Measurements from ENCODE around the gene LAMC1. TPM values are rescaled to one million over a fixed set of nuclear protein-coding genes. Genes with fewer than 3 reads are reported as not detected.

LAMC1 gene
- polyA plus RNA-seq, 1 donor from 2014 or later, result 5.5 TPM

DNA sequence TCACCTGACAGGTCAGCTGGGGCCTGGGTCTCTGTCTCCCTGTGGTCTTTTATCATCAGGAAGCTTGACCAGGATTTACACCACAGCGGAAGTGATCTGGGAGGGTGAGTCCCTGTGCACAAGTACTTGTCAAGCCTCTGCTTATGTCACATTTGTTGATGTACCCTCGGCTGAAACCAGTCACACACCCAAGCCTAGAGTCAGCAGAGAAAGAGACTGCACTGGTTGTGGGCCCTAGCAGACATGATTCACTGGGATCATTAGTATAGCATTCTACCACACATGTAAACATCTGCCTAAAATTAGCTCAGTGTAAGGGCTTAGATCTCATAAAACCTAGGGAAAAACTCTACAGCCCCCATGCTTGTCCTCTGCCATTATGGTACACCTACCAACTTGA is 83.5 kb downstream of the LAMC1 start:
- Mint-ChIP-seq H3K27me3 (peaks cover 1% of the 10 kb centered on the region), H3K9me3 (peaks cover 0 to 2% (median 0%) of the 10 kb centered on the region in 3 donors), H3K4me1 (peaks cover 6 to 9% (median 8%) of the 10 kb centered on the region in 3 donors), H3K4me3 (no peak overlapping the region), H3K36me3 (no peaks in the 10 kb centered on the region), H3K27ac (no peak overlapping the region)

DNA sequence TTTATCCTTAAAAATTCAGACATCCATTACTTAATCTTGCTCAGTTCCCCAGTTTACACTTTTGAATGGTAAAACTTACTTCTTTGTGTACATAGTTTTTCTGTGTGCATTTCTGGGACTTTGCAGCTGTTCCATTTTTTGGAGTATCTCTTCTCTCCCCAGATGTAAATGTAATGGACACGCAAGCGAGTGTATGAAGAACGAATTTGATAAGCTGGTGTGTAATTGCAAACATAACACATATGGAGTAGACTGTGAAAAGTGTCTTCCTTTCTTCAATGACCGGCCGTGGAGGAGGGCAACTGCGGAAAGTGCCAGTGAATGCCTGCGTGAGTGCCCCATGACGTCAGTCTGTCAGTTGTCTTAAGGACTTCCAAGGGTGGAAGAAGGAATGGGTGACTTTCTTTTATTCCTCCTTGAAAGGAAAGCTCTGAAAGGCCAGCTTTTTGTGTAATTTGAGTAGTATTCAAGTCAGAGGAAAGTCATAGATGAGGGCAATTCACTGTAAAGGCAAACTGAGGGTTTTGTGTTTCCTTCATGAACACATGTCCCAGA is 87.2 kb downstream of the LAMC1 start:
- H3K9me3 Mint-ChIP-seq, result peaks cover 0 to 2% (median 0%) of the 10 kb centered on the region in 3 donors

DNA sequence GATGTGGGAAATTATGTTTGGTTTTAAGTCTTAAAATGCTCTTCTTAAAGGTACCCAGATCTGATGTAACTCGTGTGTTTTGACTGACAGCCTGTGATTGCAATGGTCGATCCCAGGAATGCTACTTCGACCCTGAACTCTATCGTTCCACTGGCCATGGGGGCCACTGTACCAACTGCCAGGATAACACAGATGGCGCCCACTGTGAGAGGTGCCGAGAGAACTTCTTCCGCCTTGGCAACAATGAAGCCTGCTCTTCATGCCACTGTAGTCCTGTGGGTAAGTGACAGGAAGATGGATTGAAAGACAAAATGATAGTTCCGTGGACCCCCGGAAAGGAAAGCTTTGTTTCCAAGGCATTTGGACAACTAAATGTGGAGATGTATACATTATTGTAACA is 91.2 kb downstream of the LAMC1 start:
- Mint-ChIP-seq H3K4me3 (no peak overlapping the region), H3K27ac (peak overlapping the region in 1 of 3 donors; percentile 47), H3K9me3 (no peaks in the 10 kb centered on the region), H3K4me1 (no peaks in the 10 kb centered on the region), H3K27me3 (peaks cover 2% of the 10 kb centered on the region), H3K36me3 (peaks cover 6% of the 10 kb centered on the region)

More for the DNA sequence above, 87.2 kb downstream of the LAMC1 start:
- Mint-ChIP-seq H3K4me3 (no peak overlapping the region), H3K27ac (peak overlapping the region in 1 of 3 donors; percentile 60), H3K4me1 (no peaks in the 10 kb centered on the region), H3K27me3 (no peaks in the 10 kb centered on the region), H3K36me3 (peaks cover 4% of the 10 kb centered on the region)

DNA sequence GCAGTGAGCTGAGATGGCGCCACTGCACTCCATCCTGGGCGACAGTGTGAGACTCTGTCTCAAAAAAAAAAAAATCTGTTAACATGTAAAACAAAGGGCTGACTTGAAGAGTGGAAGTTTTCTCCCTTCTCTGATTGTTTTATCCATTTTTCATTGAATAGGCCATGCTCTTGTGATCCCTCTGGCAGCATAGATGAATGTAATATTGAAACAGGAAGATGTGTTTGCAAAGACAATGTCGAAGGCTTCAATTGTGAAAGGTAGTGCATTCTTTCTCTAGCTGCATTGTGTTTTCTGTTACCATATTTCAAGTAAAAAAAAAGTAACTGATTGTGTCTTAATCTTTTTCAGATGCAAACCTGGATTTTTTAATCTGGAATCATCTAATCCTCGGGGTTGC is 93.2 kb downstream of the LAMC1 start:
- H3K4me1 Mint-ChIP-seq, result no peaks in the 10 kb centered on the region
- H3K27ac Mint-ChIP-seq, result no peak overlapping the region
- H3K27me3 Mint-ChIP-seq, result peaks cover 2% of the 10 kb centered on the region
- H3K4me3 Mint-ChIP-seq, result no peak overlapping the region
- H3K9me3 Mint-ChIP-seq, result no peaks in the 10 kb centered on the region
- peaks cover 11% of the 10 kb centered on the region for H3K36me3 Mint-ChIP-seq

DNA sequence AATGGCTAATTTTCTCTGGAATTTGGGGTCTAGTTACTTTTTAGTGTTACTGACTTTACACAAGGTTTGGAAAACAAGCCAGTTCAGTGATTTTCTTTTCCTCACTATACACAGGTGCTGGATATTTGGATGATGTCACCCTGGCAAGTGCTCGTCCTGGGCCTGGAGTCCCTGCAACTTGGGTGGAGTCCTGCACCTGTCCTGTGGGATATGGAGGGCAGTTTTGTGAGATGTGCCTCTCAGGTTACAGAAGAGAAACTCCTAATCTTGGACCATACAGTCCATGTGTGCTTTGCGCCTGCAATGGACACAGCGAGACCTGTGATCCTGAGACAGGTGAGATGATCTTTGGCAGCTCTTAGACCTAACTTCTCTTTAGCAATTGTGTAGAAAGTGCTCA is 98.4 kb downstream of the LAMC1 start:
- Mint-ChIP-seq H3K4me1 (peaks cover 8 to 16% (median 15%) of the 10 kb centered on the region in 3 donors), H3K9me3 (no peaks in the 10 kb centered on the region), H3K27me3 (no peaks in the 10 kb centered on the region), H3K27ac (no peak overlapping the region), H3K4me3 (no peak overlapping the region), H3K36me3 (peaks cover 9% of the 10 kb centered on the region)

DNA sequence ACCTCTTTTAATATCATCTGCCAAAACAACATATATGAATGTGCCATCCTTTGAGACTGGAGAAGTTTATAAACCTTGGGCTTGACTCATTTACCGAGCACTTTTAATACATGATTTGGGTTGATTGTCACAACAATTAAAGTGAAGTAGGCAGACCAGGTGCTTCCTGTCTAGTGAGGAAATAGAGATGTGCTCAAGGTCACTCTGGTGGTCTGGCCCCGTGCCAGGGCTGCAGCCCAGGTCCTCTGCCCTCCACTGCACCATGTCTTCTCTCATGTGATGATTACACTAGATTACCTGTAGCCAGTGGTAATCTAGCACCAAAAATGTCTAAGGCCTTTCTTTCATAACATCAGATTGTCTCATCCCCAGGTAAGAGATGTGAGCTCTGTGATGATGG is 101.0 kb downstream of the LAMC1 start:
- no peak overlapping the region for H3K4me3 Mint-ChIP-seq
- no peaks in the 10 kb centered on the region for H3K27me3 Mint-ChIP-seq
- no peaks in the 10 kb centered on the region for H3K9me3 Mint-ChIP-seq
- H3K36me3 Mint-ChIP-seq, result peaks cover 10% of the 10 kb centered on the region
- H3K27ac Mint-ChIP-seq, result peak overlapping the region in 1 of 3 donors; percentile 40
- peaks cover 8 to 20% (median 18%) of the 10 kb centered on the region in 3 donors for H3K4me1 Mint-ChIP-seq

DNA sequence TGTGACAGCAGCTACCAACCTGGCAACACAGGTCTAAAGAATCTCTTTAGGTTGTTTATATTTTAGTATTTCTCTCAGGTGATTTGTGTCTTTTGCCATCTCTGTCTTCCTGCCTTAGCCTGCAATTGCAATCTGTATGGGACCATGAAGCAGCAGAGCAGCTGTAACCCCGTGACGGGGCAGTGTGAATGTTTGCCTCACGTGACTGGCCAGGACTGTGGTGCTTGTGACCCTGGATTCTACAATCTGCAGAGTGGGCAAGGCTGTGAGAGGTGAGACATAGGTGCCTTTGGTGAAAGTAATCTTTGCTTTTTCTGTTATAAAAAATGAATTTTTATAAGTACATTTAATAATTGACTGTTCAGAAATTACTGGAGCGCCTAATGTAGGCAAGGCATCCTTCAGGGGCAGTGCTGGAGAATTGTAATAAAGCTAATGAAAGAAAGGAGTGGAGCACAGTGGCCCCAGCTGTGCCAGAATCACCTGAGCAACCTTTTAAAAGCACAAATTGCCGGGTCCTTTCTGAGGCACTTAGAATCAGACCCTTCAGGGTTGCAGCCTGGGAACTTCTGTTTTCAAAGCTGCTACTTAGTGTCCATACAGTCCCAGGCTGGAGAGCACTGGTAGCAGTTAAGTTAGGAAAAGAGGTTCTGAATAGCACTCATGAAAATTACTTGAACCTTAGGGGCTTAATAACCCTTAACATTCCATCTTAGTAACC is 102.2 kb downstream of the LAMC1 start:
- Mint-ChIP-seq H3K9me3 (no peaks in the 10 kb centered on the region), H3K27me3 (no peaks in the 10 kb centered on the region), H3K4me3 (no peak overlapping the region), H3K36me3 (peaks cover 10% of the 10 kb centered on the region), H3K4me1 (peaks cover 8 to 20% (median 18%) of the 10 kb centered on the region in 3 donors), H3K27ac (peak overlapping the region in 1 of 3 donors; percentile 9)

DNA sequence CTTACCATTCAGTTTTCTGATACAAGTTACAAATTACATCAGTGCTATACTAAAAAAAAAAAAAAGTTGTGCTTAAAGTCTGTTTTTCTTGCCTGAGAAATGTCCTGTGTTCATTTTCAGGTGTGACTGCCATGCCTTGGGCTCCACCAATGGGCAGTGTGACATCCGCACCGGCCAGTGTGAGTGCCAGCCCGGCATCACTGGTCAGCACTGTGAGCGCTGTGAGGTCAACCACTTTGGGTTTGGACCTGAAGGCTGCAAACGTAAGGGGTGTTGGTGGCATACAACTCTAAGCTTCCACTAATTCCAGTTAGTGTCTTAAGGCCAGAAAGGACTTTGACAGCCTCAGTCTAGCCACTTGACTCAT is 102.8 kb downstream of the LAMC1 start:
- Mint-ChIP-seq H3K9me3 (no peaks in the 10 kb centered on the region), H3K36me3 (peaks cover 6% of the 10 kb centered on the region), H3K4me1 (peaks cover 8 to 20% (median 18%) of the 10 kb centered on the region in 3 donors), H3K4me3 (no peak overlapping the region), H3K27me3 (no peaks in the 10 kb centered on the region), H3K27ac (no peak overlapping the region)

DNA sequence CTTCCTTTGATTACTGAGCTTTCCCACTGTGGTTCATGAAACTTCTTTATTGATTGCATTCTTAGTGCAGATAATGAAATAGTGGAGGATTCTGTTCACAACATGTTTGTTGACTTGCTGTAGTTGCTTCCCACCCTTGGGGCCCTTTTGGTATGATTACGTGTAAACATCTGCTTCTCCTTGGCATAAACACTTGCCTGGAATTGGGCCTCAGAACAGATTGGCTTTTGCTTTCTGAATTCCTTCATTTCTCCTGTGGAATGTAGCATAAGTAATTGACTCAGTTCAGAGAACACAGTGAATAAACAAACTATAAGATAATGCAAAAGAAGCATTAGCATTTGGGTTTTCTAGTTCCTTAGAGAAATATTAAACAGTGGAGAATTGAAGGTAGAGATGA is 103.3 kb downstream of the LAMC1 start:
- Mint-ChIP-seq H3K4me1 (peaks cover 8 to 20% (median 18%) of the 10 kb centered on the region in 3 donors), H3K4me3 (no peak overlapping the region), H3K27me3 (no peaks in the 10 kb centered on the region)

DNA sequence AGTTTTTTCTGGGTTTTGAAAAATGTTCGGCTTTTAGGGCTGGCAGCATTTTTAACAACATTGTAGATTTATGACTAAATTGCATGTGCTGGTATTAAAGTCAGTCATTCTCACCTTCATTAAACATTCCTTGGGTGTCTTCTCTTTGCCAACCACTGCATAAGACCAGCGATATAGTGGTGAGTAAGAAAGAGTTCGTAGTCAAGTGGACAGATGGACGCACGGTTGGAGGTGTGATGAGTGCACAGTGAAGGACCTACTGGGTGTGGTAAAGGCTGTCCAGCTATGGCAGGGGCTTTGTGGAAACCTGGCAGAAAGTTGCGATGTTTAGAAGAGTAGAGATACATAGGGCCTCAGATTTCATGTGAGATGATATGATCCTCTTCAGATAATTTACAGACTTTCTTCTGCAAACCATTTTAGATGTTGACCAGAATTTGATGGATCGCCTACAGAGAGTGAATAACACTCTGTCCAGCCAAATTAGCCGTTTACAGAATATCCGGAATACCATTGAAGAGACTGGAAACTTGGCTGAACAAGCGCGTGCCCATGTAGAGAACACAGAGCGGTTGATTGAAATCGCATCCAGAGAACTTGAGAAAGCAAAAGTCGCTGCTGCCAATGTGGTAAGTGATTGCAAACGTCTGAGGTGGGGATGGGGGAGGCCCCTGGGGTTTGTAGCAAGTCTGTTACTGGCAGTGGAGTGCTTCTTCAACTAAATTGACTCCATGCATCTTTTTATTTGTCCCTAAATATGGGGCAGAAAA is 106.9 kb downstream of the LAMC1 start:
- Mint-ChIP-seq H3K27me3 (no peaks in the 10 kb centered on the region), H3K4me3 (no peak overlapping the region), H3K4me1 (peaks cover 0 to 5% (median 3%) of the 10 kb centered on the region in 3 donors), H3K36me3 (peaks cover 11% of the 10 kb centered on the region), H3K27ac (no peak overlapping the region), H3K9me3 (no peaks in the 10 kb centered on the region)

More for the DNA sequence above, 103.3 kb downstream of the LAMC1 start:
- Mint-ChIP-seq H3K36me3 (peaks cover 6% of the 10 kb centered on the region), H3K27ac (no peak overlapping the region), H3K9me3 (no peaks in the 10 kb centered on the region)

DNA sequence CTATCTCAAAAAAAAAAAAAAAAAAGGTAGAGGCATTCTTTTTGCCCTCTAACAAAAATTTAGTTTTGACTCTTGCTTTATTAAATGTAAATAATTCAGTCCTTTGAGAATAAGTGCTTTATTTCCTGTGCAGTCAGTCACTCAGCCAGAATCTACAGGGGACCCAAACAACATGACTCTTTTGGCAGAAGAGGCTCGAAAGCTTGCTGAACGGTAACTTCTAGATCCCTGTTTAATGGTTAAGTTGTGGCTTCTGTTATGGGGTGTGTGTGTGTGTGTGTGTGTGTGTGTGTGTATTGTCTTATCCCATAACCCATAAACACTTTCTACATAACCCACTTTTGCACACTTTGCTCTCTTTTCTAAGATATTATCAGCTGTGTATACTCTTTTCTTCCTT is 107.9 kb downstream of the LAMC1 start:
- Mint-ChIP-seq H3K4me1 (peaks cover 0 to 5% (median 3%) of the 10 kb centered on the region in 3 donors), H3K4me3 (no peak overlapping the region), H3K9me3 (no peaks in the 10 kb centered on the region), H3K27ac (no peak overlapping the region), H3K36me3 (peaks cover 13% of the 10 kb centered on the region), H3K27me3 (no peaks in the 10 kb centered on the region)

DNA sequence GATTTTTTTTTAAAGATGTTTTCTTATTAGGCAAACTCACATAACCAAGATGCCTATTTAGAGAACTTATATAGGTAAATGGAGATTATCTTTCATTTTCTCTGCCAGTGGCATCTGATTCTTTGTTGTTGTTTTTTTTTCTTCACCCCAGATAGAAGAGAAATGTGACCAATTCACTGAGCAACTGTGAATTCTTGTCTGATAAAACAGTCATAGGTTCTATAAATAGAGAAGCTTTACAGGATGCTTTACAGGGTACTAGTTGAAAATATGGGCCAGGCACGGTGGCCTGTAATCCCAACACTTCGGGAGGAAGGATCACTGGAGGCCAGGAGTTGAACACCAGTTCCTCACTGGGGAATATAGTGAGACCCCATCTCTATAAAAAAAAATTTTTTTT is 112.1 kb downstream of the LAMC1 start:
- Mint-ChIP-seq H3K9me3 (no peaks in the 10 kb centered on the region), H3K4me3 (no peak overlapping the region), H3K4me1 (peaks cover 0 to 1% (median 0%) of the 10 kb centered on the region in 3 donors), H3K27ac (peak overlapping the region in 1 of 3 donors; percentile 29), H3K27me3 (no peaks in the 10 kb centered on the region), H3K36me3 (peaks cover 7% of the 10 kb centered on the region)

DNA sequence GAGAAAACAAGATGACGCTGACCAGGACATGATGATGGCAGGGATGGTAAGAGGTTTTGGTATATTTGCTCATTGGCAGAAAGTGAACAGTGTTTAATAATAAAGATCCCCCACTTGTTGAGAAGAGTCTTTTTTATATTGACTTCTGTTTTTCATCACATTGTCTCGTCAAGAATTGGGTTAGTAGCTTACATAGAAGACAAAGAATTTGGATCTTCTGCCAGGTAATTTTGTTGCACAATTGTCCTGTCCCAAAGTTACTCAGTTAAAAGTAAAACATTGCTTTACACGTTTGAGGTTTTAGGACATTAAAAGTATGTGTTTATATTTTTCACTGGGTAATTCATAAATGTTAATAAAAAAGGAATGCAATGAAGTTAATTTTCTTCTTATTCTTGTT is 114.6 kb downstream of the LAMC1 start:
- Mint-ChIP-seq H3K27ac (no peak overlapping the region), H3K36me3 (peaks cover 7% of the 10 kb centered on the region), H3K27me3 (no peaks in the 10 kb centered on the region), H3K4me1 (peaks cover 0 to 1% (median 0%) of the 10 kb centered on the region in 3 donors), H3K4me3 (no peak overlapping the region), H3K9me3 (no peaks in the 10 kb centered on the region)

DNA sequence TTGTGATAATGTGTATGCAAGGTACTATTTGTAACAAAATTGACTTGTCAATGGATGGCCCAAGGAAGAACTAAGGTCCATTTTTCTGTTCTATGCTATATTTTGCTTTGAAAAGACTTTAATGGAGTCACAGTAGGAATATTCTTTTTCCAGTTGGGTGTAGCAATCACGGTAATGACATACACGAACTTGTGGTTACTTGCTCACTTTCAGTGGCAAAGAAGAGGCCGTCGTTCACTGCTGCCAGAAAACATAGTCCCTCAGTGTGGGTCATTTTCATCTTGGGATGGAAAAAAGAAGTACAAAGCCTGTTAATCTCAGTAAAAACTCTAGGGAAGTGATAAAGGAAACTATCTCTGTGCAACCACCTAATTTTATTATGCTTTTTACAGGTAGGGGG is 115.1 kb downstream of the LAMC1 start:
- Mint-ChIP-seq H3K4me1 (peaks cover 0 to 1% (median 0%) of the 10 kb centered on the region in 3 donors), H3K27ac (no peak overlapping the region), H3K4me3 (no peak overlapping the region), H3K27me3 (no peaks in the 10 kb centered on the region), H3K9me3 (no peaks in the 10 kb centered on the region), H3K36me3 (peaks cover 5% of the 10 kb centered on the region)

DNA sequence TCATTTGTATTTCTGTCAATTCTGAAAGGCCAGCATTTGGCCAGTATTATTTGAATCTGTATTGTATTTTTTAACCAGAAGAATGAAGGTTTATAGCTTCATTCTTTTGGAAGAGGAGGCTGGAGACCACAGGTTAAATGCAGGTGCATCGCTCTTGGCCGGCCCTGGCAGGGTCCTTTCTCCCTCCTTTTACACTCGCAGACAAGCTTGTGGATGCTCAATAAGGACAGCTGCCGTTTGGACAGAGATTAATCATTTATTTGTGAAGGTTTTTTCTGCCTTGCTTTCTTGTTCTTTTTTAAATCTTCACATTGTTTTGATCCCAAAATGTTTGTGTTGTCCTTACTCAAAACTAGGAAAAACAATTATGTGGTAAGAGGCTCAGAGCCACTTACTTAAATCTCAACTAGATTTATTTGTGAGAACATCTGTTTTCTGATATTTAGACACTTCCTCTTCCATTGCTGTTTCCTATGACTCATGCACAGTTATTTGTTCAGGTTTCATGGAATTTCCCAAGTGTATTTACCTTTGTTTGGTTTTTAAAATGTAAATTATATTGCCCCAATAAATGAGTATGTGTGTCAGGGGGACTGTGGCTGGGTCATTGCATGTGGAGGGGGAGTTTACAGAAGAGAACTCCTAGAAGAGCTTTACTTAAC is 116.2 kb downstream of the LAMC1 start:
- Mint-ChIP-seq H3K4me1 (peaks cover 0 to 1% (median 0%) of the 10 kb centered on the region in 3 donors), H3K9me3 (no peaks in the 10 kb centered on the region), H3K36me3 (peaks cover 3% of the 10 kb centered on the region), H3K4me3 (no peak overlapping the region), H3K27me3 (no peaks in the 10 kb centered on the region), H3K27ac (no peak overlapping the region)
